ENCODE measurements around the gene OPA1.

GRCh38 chr3:193742628-193743027 lies 149.6 kb downstream of the OPA1 start:
- TF ChIP-seq POLR2A (IDR thresholded peaks at IDR 0.05) (no peak), CTCF (IDR thresholded peaks at IDR 0.05) (no peak), POLR2AphosphoS5 (IDR thresholded peaks at IDR 0.05) (no peak)

Data from breast epithelium (tissue), 3 donors.